Activated CD4-positive, alpha-beta T cell treated with anti-CD3 and anti-CD28 coated beads, Interleukin-2, amount 50 U/mL, for 16 hours (primary cell): ENCODE measurements around the gene OR14A16.

Experiments used
- DNase-seq: peaks from one replicate; pipeline ENCODE4 v3.0.0-alpha.2; 2020

Gene OR14A16, protein sequence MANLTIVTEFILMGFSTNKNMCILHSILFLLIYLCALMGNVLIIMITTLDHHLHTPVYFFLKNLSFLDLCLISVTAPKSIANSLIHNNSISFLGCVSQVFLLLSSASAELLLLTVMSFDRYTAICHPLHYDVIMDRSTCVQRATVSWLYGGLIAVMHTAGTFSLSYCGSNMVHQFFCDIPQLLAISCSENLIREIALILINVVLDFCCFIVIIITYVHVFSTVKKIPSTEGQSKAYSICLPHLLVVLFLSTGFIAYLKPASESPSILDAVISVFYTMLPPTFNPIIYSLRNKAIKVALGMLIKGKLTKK

DNA sequence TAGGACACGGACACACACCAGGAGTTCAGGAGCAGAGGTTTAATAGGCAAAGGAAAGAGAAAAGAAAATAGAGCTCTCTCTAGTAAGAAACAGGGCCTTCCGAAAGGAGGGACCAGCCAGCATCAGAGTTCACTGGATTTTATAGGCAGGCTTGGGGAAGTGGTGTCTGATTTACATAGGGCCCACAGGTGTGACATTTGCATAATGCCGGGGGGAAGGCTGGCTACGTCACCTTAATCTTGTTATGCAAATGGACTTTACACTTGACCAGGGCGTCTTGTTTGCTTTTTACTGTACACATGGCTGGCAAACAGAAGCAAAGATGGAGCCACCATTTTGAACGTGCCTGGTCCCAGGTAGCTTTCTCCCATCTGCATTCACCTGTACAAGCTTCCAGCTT is at the start of gene OR14A16:
Gene OR14A16 (minus strand): TSS at position 97 of the 400 bp plus-strand sequence. CDS start 8,390 bp downstream, outside the sequence.
- DNase-seq: no peak

DNA sequence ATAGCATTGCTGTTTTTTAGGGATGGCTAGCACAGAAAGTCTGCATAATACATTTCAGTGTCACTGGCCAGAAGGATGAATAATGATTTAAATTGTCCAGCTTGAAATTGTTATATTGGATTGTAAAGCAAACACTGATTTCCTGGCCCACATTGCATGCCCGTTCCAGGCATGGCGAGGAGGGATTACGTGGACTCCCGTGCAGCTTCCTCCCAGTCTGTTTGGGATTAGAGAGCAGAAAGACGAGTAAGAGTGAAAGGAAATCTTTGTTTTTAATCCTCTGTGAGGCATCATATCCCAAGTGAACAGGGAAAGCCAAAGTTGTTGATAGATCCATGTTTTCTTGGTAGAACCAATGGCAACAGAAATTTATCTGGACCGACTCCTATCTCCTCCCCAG is 41.5 kb upstream of the OR14A16 start:
- no peak for DNase-seq

DNA sequence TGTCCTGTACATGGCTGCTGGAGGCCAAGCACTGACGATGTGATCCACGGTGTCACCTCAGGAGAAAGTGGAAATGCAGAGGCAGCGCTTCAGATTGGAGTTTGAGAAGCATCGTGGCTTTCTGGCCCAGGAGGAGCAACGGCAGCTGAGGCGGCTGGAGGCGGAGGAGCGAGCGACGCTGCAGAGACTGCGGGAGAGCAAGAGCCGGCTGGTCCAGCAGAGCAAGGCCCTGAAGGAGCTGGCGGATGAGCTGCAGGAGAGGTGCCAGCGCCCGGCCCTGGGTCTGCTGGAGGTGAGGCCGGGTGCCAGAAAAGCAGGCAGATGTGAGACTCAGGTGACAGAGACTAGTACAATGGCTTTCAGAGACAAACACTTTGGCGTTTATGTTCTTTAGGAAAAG is 40.7 kb upstream of the OR14A16 start:
- no peak for DNase-seq

DNA sequence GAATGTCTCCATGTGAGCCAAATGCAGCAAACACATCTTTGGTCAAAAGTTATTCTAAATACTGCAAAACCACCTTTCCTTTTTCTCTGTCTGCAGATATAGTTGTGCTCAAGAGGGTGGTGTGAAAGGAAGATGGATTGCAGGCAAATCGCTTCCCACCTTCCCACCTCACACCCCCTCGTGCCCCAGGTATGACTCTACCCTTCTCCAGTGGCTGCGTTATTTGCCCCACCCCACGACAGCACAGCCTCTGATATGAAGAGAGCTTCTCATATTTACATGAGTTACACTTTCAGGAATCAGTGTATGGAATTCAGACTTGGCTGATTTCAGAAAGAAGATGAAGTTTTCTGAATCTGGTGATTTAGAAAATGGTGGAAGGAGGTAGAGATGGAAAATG is 38.8 kb upstream of the OR14A16 start:
- no peak for DNase-seq

DNA sequence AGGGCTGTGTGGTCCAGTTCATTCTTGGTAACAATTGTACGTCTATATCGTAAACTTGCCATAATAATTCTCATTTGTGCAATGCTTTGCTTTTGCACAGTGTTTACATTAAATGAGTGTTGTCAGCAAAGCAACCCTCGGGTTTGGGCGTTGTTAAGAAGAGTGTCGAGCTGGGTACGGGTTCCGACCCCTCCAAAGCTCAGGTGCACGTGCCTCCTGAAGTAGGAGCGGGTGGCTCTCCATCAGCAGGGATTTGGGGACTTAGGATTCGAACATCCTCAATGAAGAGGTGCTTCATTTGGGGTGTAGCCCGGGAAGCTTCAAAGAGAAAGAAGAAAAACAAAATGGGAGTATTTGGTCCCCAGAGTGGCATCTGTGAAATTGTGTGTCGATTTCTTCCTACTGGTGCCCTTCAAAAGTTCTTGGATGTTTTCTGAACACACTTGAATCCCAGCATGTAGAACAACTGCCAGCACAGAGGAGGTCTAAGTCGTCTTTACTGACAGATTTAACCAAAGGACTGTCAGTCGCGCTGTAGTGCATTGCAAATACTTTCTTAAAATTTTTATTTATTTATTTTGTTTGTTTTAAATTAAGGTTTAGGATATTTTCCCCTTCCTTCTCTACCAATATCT is 34.2 kb upstream of the OR14A16 start:
- DNase-seq: no peak

DNA sequence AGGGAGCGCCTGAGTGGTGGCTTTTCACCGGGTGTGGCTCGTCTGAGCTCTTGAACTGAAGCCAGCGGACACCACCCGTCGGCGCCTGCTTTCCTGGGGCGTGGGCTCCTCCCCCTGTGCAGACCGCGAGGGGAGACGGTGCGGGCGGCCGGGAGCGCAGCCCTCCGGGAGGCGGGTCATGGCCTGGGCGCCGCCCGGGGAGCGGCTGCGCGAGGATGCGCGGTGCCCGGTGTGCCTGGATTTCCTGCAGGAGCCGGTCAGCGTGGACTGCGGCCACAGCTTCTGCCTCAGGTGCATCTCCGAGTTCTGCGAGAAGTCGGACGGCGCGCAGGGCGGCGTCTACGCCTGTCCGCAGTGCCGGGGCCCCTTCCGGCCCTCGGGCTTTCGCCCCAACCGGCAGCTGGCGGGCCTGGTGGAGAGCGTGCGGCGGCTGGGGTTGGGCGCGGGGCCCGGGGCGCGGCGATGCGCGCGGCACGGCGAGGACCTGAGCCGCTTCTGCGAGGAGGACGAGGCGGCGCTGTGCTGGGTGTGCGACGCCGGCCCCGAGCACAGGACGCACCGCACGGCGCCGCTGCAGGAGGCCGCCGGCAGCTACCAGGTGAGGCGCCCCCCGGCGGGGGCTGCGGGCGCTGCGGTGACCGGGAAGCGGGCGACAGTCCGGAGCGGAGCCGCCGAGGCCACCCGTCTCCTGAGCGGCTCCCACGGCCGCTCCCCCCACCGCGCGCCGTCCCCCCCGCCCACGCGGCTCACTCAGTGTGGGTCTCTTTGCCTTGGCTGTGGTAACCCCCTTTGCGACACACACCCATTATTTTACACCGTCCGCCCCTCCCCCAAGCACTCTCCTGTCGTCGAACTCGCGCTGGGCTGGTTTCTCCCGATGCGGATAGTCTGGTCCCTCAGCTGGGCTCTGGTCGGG is 33.4 kb upstream of the OR14A16 start, which contains the start of gene TRIM58:
Gene TRIM58 (plus strand): TSS at position 119 of the 916 bp plus-strand sequence. CDS start 60 bp downstream, at position 179.
- peak; percentile 10 for DNase-seq

DNA sequence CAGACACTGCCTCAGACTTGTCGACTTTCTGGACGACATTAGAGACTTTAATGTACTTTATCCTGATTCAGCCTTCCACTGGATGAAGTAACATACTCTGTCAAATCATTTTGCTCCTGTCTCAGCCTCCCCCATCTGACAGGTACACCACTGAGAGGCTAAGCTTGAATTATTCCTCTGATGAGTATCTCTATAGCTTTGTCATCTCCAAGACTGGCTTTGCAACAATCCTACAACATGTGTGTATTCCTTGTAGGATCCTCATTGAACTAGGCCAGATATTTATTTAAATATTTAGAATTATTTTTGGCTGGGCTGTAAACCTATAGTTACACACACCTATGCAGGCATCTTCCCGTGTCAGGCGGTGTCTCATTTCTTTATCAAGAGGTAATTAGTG is 32.0 kb upstream of the OR14A16 start:
- no peak for DNase-seq

DNA sequence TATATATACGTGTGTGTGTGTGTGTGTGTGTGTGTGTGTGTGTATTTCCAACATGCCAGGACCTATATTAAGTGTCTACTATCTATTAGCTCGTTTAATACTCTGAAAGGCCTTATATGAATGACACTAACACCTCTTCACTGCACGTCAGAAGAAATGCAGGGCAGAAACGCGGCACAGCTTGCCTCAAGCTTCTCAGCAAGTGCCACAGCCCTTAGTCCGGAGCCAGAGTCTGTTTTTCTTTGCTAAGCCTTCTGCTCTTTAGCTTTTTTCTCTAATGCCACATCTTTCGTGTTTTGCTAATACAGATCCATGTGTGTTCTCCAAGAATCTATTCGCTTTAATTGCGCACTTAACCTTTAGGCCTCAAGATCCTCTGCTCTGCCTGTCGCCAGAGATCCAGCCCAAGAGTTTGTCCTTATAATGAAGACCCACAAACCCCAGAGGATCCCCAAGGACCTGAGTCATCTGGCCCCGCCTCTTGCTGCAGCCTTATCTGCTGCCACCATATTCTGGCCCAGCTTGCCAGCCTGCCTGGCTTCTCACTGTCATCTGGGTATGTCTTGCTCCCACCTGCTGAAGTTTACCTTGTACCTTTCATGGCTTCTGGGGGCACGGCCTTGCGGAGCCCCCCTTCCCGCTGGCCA is 31.1 kb upstream of the OR14A16 start:
- DNase-seq: no peak

DNA sequence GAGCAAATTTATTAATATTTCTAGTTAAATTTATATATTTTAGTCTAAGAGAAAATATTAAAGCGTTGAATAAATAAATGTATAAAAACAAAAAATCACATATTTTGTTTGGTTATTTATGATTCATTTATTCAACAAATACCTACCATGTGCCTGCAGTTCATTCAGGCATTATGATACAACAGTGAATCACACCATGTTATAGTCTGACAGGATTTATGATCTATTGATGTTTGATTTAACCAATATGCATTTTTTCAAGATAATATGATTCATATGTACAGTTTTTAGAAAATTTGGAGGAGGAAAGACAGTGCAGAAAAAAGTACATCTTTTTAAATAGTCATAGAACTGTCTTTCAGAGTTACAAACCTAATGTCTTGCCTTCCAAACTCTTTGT is 25.7 kb upstream of the OR14A16 start:
- DNase-seq: no peak

DNA sequence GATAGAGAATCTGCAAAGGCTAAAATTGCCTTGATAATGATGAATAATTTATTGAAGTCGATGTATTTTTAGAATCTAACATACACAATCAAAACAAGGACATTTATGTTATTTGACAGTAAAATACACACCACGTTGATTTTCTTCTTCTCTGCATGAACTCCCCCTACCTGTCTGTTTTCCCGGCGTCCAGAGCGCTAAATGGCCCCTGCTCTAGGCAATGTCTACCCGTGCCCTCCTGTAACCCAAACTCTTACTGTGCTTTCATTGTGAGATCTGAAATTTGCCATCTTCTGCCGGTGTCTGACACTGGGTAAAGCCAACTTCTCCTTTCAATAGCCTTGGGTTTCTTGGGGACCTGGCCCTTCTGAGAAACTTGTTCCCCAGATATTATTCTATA is 24.4 kb upstream of the OR14A16 start:
- no peak for DNase-seq

DNA sequence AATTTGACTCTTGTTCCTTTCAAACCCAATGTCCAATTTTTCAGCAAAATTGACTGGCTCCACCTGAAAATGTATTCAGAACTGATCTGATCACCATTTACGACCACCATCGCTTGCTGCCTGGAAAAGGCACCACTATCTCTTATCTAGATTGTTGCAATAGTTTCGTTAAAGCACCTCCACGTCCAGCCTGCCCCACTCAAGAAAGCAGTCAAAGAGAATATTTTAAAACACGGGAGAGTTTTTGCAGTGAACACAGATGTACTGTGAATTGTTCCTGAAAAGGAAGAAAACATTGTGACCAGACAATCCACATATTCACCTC is 21.7 kb upstream of the OR14A16 start:
- DNase-seq: no peak

DNA sequence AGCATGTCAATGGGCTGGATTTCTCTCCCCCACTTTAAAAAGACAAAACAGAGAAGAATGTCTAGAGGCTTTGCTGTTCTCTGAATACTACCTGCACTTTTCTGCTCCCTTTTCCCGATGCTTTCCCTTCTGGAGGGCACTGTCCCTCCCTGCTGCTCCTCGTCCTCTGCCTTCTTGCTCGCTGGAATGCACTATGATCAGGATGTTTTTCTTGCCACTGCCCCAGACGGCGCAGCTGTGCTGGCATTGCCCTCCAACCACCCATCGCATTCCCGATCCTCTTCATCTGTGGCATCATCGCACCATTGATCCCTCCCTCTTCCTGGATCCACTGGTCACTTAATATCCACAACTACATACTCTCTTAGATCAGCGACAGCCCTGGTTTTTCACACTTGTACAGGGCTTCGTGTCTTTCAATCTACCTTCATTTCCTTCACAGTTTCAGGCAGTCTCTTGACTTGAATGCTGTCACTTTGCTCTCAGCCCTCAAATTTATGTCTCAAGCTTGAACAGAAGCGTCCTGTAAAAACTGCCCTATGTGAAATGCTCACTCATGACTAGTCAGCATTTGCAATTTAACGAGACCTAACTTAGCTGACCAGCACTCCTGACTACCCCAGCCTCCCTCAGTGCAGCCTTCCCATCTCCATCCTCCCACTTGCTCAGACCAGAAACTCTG is 21.2 kb upstream of the OR14A16 start:
- no peak for DNase-seq

DNA sequence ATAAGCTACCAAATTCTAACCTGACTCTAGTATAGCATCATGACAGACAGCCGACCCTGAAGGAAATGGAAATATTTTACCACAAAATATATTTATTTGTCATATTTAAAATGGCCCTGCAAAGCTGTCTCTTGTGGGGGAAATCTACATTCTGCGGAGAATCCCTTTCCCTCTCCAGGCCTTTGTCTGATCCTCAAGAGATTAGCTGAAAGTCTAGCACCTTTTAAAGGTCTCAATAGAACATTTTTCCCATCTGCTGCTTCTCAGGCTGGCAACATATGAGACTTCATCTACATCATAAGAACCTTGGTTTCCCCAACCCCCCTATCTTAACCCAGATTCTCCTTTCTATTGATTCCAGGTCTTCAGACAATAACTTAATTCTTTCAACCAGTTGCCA is 19.5 kb upstream of the OR14A16 start:
- no peak for DNase-seq

DNA sequence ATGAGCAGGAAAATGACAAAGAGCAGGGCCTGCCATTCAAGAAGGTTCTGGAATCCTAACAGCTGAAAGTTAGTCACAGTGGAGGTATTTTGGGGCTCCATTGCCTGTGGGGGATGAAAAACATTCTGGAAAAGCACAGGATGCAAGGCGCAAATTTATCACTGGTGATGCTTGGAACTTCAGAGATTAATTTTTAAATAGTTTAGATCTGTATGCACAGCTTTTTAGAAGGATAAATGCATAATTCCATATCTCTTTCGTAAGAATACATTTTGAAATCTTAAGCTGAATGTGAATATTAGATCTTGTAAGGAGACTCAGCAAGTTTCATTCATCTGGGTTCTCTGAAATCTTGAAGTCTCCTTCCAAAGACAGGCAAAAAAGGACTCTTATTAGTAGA is 17.9 kb upstream of the OR14A16 start, which contains the start of gene OR11L1:
Gene OR11L1 (minus strand): TSS at position 101 of the 400 bp plus-strand sequence. CDS start 0 bp downstream, at position 101.
- DNase-seq: no peak

DNA sequence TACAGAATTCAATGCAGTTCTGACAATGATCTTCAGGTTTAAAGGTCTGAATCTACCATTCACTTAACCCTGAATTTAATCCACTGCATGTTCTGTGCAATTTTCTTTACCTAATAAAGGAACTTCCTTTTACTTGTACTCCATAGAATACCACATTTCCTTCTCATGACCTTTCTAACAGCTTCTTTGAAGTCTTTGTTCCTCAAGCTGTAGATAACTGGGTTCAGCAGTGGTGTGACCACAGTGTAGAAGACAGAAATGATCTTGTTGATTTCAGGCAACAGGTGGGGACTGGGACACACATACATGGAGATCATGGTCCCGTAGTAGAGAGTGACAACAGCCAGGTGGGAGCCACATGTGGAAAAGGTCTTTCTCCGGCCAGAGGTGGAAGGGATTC is 16.9 kb upstream of the OR14A16 start:
- no peak for DNase-seq

DNA sequence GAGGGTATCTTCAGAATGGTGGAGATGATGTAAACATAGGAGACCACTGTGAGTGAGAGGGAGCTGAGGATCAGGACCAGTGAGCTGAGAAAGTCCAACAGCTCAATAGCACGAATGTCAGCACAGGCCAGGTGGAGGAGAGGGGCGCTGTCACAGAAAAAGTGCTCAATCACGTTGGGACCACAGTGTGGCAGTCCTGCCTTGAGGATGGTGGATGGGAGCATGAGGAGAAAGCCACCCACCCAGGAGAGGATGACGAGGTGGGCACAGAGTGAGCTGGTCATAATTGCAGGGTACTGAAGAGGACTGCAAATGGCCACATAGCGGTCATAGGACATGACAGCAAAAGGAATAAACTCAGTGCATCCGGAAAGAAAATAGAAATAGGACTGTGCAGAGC is 9.7 kb upstream of the OR14A16 start:
- no peak for DNase-seq

DNA sequence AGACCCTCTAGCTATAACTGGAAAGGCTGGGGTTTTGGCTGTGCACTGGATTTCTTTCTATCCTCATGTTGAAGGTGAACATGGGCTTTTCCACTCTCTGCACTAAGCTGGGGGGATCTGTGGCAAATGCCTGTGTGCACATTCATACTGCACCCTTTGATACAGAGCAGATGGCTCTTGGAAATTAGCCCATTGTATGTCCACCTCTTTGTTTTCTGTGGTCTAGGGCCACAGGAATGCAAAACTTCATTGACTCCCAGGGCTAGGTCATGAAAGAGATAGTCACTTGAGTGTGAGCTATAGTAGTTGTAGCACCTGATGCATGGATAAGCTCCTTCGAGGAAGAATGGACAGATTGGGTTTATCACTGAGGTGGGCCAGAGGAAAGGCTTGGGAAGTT is 5.7 kb upstream of the OR14A16 start:
- no peak for DNase-seq

DNA sequence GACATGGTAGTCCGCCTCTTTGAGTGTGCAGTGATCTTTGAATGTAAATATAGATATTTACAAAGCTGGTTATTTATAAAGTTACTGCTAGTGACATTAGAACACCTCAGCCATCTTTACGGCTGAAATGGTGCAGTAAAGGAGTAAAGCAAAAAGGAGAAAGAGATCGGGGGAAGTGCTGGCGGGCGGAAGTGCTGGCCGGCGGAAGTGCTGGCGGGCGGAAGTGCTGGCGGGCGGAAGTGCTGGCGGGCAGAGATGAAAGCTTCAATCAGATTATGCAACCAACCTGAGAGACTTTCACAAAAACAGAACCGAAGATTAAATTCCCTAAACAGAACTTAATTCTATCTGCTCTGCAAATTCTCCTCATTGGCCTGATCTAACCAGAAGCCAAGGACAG is 1.4 kb upstream of the OR14A16 start:
- DNase-seq: no peak

DNA sequence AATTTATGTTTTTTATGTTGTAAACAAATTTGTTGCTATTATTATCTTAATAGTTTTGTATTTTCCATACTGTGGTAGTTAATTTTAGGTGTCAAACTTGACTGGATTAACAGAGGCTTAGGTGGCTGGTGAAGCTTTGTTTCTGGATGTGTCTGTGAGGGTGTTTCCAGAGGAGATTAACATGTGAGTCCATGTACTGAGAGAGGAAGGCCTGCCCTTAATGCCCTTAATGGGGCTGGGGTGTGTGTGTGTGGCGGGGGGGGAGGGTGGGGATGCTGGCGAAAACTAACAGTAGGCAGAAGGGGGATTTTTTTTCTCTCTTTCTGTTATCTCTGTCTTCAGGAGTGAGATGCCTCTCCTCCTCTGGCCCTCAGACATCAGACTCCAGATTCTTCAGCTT is 1.9 kb downstream of the OR14A16 start:
- DNase-seq: no peak

DNA sequence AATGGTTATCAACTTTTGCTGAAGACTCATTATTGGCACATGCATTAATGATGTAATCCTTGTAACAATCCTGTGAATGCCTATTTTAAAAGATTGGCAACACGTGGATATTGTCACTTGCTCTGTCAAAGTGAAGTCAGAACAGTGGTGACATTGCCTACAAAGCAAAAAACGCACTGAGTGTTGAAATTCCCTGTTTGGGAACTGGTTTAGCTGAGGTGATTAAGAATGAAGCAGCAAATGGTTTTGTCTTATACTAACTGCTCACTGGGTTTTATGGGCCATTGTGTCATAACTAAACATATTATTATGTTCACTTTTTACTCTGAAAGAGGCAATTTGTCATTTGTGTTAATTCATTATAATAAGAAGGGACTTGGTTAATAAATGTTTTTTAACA is 11.3 kb downstream of the OR14A16 start:
- DNase-seq: no peak

DNA sequence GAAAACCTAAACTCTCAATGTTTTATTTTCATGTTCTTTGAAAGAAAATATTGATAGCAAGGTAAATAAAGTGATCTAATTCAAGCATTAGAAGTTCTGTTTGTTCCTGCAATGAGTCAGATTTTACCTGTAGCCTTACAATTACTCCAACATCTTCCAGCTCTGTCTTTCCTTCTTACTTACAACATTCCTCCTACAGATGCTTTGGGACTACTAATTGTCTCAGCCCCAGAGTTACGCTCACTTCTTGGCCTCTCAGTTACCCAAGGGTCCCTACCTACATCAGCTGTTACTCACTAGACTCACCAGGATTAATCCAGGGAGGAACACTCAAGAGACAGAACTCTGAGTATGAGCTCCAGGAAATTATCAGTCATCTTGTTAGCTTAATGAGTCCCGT is 26.4 kb downstream of the OR14A16 start:
- no peak for DNase-seq

DNA sequence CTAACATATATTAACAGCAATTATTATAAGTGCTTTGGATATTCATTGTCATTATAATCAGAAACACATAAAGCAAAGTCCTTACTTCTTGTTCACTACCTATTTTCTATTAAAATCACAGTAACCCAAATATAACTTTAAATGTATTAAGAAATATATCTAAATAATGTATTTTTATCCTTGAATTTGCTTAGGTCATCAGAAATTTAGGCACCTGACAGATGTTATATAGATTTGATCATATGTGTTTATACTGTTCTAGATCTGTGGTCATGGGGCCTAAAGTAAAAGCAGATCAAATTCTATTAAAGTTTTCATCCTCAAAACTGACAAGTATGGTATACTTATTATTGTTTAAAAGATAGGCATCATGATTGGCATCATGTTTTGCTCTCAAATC is 54.3 kb downstream of the OR14A16 start:
- no peak for DNase-seq
